Activated T-cell treated with anti-CD3 and anti-CD28 coated beads, Interleukin-2, amount 50 U/mL, for 4 hours (primary cell): Measurements from ENCODE around the gene ZDHHC8. TPM values are rescaled to one million over a fixed set of nuclear protein-coding genes. Genes with fewer than 3 reads are reported as not detected.

Experiments
- ATAC-seq, 2 donors: fragments of 200-7000 bp; cut with Tn5 transposase; one replicate each; pipeline ENCODE4 v1.10.0; 2021
- DNase-seq: peaks from one replicate; pipeline ENCODE4 v3.0.0-alpha.2; 2020
- H3K27me3 Mint-ChIP-seq: one replicate; pipeline ENCODE4 v1.8.0; 2021; ENCODE audit warnings: low read depth, mixed read lengths
- H3K36me3 Mint-ChIP-seq: one replicate; pipeline ENCODE4 v1.8.0; 2022; ENCODE audit warnings: mixed read lengths; ENCODE audit not compliant: insufficient read depth
- H3K4me1 Mint-ChIP-seq: one replicate; pipeline ENCODE4 v1.8.0; 2021; ENCODE audit warnings: low read depth, mixed read lengths
- H3K4me3 Mint-ChIP-seq: one replicate; pipeline ENCODE4 v1.8.0; 2021; ENCODE audit warnings: mild to moderate bottlenecking, moderate library complexity, mixed read lengths
- H3K9me3 Mint-ChIP-seq: one replicate; pipeline ENCODE4 v1.8.0; 2021; ENCODE audit warnings: mixed read lengths
- total RNA-seq, 3 donors: library from RNA; stranded (reverse); gene quantifications; one replicate each; pipeline ENCODE4 v1.2.1, GENCODE V29; 2021

The ZDHHC8 gene, protein sequence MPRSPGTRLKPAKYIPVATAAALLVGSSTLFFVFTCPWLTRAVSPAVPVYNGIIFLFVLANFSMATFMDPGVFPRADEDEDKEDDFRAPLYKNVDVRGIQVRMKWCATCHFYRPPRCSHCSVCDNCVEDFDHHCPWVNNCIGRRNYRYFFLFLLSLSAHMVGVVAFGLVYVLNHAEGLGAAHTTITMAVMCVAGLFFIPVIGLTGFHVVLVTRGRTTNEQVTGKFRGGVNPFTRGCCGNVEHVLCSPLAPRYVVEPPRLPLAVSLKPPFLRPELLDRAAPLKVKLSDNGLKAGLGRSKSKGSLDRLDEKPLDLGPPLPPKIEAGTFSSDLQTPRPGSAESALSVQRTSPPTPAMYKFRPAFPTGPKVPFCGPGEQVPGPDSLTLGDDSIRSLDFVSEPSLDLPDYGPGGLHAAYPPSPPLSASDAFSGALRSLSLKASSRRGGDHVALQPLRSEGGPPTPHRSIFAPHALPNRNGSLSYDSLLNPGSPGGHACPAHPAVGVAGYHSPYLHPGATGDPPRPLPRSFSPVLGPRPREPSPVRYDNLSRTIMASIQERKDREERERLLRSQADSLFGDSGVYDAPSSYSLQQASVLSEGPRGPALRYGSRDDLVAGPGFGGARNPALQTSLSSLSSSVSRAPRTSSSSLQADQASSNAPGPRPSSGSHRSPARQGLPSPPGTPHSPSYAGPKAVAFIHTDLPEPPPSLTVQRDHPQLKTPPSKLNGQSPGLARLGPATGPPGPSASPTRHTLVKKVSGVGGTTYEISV
- 10 to 100 TPM; 88.2 to 99.5 (median 89.5) TPM for total RNA-seq

DNA sequence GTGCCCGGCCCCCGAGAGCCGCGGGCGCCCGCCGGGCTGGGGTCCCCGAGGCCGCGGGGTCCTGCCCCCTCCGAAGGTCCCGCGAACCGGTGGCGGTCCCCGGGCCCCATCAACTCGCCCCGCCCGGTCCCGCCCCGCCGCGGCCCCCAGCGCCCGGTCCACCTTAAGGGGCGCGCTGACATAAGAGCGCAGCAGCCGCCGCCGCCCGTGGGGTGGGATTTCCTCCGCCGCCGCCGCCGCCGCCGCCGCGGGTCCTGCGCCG lies at the start of gene ZDHHC8:
Gene ZDHHC8 (plus strand): TSS at position 208 of the 262 bp plus-strand sequence. CDS start 144 bp downstream, outside the sequence.
- ATAC-seq (peak; percentile 73 to 77), DNase-seq (peak; percentile 40)
- peak within 1 kb of the TSS; percentile 80 for H3K4me3 Mint-ChIP-seq
- peaks cover 5% of the 10 kb centered on the region for H3K36me3 Mint-ChIP-seq
- no peaks in the 10 kb centered on the region for H3K9me3 Mint-ChIP-seq
- peaks cover 36% of the 10 kb centered on the region for H3K4me1 Mint-ChIP-seq
- no peaks in the 10 kb centered on the region for H3K27me3 Mint-ChIP-seq

DNA sequence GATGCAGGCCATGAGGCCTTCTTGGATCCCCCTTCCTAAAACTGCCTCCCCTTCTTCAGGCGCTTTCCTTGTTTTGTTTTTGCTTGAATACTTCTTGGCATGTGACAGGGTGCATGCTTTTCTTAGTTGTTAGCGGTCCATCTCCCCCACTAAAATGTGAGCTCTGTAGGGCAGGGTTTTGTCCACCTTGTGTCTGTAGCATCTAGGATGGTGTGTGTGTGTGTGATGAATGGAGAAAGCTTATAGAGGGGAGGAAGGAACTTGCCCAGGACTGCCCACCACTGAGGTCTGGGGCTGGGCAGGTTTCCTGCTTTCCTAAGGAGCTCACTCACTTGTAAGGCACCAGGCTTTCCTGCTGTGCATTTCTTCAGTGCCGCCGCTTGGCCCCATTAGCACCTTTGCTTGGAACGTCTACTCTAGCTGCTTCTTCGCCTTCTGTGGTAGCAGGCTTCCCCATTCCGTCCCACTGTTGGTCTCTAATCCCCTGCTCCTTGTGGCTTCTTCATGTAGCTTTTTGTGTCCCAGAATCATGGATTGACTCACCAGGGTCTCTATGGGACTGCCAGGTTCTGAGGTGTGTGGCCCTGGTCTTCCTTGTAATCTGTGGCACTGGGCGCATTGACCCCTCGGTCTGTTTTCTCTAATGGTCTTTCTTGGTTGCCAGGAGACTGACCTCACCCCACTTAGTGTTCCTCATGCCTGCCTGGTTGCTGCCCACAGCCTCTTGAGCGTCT lies 48.3 kb upstream of the ZDHHC8 start:
- Mint-ChIP-seq H3K36me3 (peaks cover 23% of the 10 kb centered on the region), H3K9me3 (no peaks in the 10 kb centered on the region), H3K27me3 (no peaks in the 10 kb centered on the region), H3K4me3 (peak overlapping the region; percentile 29), H3K4me1 (peaks cover 55% of the 10 kb centered on the region)
- ATAC-seq (no peak), DNase-seq (no peak)

DNA sequence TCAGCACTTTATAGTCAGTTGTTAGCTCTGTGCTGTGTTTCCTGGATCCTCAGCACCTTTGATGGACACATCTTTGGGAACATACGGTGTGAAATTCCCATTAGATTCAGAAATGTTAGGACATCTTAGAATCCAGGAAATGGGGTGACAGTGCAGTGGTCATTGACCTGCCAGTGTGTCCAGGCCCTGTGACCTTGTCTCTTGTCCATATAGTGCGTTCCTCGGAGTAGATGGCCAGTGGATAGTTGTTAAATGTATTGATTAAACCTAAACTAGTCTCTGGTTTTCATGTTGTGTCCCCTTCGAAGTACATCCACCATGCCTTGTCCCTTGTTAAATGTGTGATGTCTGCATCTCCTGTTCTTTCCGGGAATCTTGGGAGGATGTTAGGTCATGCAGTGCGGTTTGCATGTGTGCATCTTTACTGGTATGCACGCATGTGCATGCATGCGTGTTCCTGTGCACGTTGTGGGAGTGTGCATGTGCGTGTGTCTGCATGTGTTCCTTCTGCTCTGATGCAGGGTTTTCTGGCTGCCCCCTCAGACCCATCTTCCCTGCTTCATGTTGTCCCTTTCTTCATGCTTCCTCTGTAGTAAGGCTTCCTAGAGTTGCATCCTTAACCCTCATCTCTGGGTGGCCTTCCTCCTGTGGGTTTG lies 47.6 kb upstream of the ZDHHC8 start:
- no peaks in the 10 kb centered on the region for H3K27me3 Mint-ChIP-seq
- peak overlapping the region; percentile 7 for H3K4me3 Mint-ChIP-seq
- no peak for DNase-seq
- H3K9me3 Mint-ChIP-seq, result no peaks in the 10 kb centered on the region
- peaks cover 25% of the 10 kb centered on the region for H3K36me3 Mint-ChIP-seq
- no peak for ATAC-seq
- peaks cover 55% of the 10 kb centered on the region for H3K4me1 Mint-ChIP-seq

DNA sequence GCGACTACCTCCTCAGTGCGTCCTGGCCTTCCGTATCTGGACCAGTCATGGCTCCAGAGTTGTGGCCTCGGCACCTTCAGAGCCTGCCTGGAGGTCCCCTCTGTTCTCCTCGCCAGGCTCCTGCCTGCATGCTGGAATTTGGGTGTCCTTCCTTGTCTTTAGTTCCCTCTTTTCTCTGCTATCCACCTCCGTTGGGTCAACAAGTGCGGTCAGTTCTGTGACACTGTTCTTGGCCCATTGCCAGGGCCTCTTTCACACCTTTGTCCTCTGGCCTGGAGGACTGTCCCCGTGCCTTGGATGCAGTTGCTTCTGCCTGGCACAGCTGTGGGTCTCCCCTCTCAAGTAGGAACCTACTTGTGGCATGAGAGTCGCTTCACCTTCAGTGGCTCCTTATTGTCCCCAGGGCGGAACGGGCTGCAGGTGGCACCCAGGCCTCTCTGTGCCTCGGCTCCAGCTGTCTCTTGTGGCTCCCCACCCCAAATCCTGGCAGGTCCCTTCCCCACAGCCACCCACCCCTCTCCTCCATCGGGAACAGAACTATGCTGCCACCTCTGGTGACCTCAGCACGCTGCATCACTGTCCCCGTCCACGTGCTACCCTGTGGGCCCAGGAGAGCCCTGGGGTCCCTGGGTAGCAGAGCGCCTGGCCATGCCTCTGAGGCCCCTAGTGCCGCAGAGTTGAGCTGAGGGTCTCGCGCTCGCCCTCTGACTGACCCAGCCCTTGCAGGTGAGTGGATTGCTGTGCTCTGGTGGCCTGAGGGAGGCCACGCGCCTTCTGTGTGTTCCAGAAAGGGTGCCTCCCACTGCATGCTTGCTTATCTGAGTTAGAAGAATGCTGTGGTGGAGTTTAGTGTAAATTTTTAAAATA lies 46.8 kb upstream of the ZDHHC8 start:
- no peak overlapping the region for H3K4me3 Mint-ChIP-seq
- no peaks in the 10 kb centered on the region for H3K9me3 Mint-ChIP-seq
- no peak for DNase-seq
- H3K4me1 Mint-ChIP-seq, result peaks cover 53% of the 10 kb centered on the region
- no peak for ATAC-seq
- peaks cover 30% of the 10 kb centered on the region for H3K36me3 Mint-ChIP-seq
- H3K27me3 Mint-ChIP-seq, result no peaks in the 10 kb centered on the region

DNA sequence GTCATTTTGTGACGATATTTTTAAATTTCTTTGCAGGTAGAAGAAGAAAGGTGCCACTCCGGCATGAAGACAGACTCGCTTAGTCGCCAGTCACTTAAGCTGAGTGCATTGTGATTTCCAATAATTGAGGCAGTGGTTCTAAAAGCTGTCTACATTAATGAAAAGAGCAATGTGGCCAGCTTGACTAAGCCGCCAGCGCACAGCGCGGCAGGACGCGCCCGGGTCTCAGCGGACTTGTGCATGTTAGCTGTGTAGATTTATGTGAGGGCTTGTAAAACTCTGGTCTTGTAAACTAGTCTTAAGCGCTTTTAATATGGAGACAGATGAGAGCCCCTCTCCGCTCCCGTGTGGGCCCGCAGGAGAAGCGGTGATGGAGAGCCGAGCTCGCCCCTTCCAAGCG lies 46.0 kb upstream of the ZDHHC8 start:
- Mint-ChIP-seq H3K4me1 (peaks cover 57% of the 10 kb centered on the region), H3K4me3 (no peak overlapping the region), H3K36me3 (peaks cover 36% of the 10 kb centered on the region), H3K27me3 (no peaks in the 10 kb centered on the region), H3K9me3 (no peaks in the 10 kb centered on the region)
- no peak for DNase-seq
- no peak for ATAC-seq

DNA sequence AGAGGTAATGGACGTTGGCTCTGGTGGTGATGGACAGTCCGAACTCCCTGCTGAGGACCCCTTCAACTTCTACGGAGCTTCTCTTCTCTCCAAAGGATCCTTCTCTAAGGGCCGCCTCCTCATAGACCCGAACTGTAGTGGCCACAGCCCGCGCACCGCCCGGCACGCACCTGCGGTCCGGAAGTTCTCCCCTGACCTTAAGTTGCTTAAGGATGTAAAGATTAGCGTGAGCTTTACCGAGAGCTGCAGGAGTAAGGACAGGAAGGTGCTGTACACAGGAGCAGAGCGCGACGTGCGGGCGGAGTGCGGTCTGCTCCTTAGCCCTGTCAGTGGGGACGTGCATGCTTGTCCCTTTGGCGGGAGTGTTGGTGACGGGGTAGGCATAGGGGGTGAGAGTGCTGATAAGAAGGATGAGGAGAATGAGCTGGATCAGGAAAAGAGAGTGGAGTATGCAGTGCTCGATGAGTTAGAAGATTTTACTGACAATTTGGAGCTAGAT lies 45.5 kb upstream of the ZDHHC8 start:
- Mint-ChIP-seq H3K27me3 (no peaks in the 10 kb centered on the region), H3K4me1 (peaks cover 56% of the 10 kb centered on the region), H3K9me3 (no peaks in the 10 kb centered on the region), H3K4me3 (no peak overlapping the region), H3K36me3 (peaks cover 39% of the 10 kb centered on the region)
- ATAC-seq, result no peak
- no peak for DNase-seq

DNA sequence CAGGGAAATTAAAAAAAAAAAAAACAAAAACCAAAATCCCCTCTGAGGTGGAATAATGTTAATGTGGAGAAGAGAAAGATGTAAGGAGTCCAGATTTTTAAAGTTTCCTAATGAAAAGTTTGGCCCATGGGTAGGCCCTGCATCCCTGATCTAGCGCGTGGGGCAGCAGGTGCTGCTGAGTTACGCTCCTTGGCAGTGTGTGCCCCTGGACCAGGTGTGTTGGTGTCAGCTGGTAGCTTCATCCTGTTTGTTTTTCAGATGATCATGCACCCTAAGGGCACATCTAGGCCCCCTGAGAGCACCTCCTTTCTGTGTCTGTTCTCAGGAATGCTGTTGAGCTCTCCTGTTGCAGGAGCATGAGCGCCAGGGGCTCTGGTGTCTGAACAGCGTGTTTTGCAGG lies 44.8 kb upstream of the ZDHHC8 start:
- Mint-ChIP-seq H3K36me3 (peaks cover 44% of the 10 kb centered on the region), H3K4me1 (peaks cover 55% of the 10 kb centered on the region), H3K9me3 (no peaks in the 10 kb centered on the region), H3K4me3 (no peak overlapping the region), H3K27me3 (no peaks in the 10 kb centered on the region)
- ATAC-seq, result no peak
- no peak for DNase-seq

DNA sequence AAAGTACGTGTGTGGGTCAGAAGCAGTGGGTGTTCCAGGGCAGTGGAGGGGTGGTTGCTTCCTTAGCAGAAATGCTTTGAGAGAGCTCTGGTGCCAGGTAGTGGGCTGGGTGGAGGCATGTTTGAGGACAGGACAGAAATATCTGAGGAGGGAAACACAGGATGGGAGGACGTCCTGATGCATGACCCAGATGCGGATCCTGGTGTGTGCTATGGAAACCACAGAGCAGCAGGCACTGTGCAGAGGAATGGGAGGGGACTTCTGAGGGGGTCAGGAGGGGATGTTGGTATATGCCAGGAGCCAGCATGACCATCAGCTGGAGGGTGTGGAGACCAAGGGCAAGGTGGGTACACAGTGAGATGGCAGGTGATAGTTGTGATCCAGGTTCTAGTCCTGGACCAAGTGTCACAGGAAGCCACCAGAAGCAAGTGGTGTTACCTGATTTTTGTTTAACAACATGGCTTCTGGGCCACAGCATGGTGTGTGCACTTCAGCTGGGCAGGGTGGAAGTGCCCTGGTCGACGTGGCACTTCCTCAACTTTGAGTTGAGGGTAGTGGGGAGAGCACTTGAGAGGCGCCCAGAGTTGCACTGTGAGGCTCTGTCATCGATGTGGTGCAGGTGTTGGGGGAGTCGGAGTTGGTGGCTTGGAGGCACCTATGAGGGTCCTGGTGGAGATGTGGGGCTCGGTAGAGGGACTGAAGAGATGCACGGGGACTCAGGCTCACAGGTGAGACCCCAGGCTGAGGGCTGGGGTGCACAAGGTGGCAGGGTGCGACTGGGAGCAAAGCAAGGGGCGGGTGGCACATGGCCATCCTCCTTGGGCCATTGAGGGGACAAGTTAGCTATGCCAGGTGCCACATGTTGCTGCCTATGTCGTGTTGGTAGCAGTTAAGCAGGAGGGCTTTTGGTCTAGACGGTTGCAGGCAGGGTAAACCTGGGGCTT lies 44.0 kb upstream of the ZDHHC8 start:
- no peaks in the 10 kb centered on the region for H3K27me3 Mint-ChIP-seq
- ATAC-seq (no peak), DNase-seq (no peak)
- no peak overlapping the region for H3K4me3 Mint-ChIP-seq
- peaks cover 48% of the 10 kb centered on the region for H3K36me3 Mint-ChIP-seq
- H3K4me1 Mint-ChIP-seq, result peaks cover 58% of the 10 kb centered on the region
- no peaks in the 10 kb centered on the region for H3K9me3 Mint-ChIP-seq

DNA sequence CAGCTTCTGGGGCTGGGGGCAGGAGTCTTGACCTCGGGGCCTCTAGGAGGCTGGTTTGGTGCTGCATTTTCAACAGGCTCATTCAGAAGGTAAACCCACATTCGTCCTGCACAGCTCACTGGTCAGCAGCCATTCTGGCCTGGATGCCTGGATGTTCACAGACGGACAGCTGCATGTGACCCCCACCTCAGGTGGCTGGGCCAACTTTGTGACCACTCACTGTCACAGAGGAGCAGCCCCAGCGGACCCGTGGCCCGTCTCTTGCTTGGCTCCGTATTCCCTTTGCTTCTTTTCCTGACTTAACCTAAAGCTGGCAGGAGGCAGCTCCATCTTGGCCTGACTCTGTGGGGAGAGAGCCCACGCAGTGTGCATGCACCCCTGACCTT lies 43.3 kb upstream of the ZDHHC8 start:
- peaks cover 46% of the 10 kb centered on the region for H3K36me3 Mint-ChIP-seq
- H3K27me3 Mint-ChIP-seq, result no peaks in the 10 kb centered on the region
- DNase-seq, result no peak
- peaks cover 51% of the 10 kb centered on the region for H3K4me1 Mint-ChIP-seq
- no peak overlapping the region for H3K4me3 Mint-ChIP-seq
- no peak for ATAC-seq
- no peaks in the 10 kb centered on the region for H3K9me3 Mint-ChIP-seq

DNA sequence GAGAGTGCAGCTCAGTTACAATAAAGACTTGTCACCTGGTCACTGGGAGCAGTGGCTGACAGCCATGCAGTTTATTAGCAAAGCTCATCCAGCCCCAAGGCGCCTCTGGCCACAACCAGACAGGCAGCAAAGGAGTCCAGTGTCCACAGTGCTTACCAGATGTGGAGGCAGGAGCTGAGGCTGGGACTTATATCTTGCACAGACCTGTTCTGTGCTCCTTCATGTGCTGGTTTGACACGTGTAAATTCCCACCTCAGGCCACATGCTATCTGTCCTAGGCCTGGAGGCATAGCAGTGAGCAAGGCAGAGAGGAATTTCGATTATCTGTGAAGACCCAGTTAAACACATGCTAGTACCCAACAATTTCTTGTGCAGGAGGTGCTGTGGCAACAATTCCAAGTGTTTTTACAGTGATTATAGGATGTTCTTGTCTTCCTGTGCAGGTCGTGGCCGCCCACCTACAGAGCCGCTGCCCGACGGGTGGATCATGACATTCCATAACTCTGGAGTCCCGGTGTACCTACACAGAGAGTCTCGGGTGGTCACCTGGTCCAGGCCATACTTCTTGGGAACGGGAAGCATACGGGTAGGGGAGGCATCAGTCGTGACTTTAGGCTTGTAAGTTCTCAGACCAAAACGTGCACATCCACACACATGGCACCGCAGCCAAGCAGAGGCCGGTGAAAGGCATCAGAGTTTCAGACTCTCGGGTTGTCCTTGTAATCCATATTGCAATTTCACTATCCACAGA lies 42.2 kb upstream of the ZDHHC8 start:
- ATAC-seq (no peak), DNase-seq (no peak)
- Mint-ChIP-seq H3K36me3 (peaks cover 49% of the 10 kb centered on the region), H3K4me1 (peaks cover 39% of the 10 kb centered on the region), H3K4me3 (no peak overlapping the region), H3K27me3 (no peaks in the 10 kb centered on the region), H3K9me3 (no peaks in the 10 kb centered on the region)

DNA sequence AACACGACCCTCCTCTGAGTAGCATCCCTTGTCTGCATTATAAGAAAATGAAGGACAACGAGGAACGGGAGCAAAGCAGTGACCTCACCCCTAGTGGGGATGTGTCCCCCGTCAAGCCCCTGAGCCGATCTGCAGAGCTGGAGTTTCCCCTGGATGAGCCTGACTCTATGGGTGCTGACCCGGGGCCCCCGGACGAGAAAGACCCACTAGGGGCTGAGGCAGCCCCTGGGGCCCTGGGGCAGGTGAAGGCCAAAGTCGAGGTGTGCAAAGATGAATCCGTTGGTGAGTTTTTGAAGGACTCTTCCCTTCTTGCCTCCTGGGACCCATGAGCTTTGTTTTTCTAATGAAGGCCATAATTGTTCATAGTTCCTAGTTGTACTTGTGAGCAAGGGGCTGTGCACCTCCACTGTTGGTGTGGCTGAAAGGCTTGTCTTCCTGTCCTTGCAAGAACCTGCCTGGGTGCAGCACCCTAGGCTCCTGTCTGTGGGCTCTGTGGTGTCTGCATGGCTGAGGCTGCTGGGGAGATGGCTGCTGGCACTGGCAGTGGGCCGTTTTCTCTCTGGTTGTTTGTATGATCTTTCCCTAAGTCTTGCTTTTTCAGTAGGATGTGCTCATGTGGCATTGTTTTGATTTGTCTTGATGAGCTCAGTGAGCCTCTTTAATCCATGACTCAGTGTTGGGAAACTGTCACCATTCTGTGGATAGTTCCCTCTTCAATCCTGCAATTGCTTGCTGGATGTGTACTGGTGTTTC lies 41.5 kb upstream of the ZDHHC8 start:
- Mint-ChIP-seq H3K27me3 (no peaks in the 10 kb centered on the region), H3K9me3 (no peaks in the 10 kb centered on the region), H3K4me3 (no peak overlapping the region), H3K4me1 (peaks cover 33% of the 10 kb centered on the region), H3K36me3 (peaks cover 53% of the 10 kb centered on the region)
- DNase-seq (no peak), ATAC-seq (no peak)
